ENCODE measurements around the gene RNF144A.

Gene RNF144A

GRCh38 chr2:6992794-6993228, 75.6 kb downstream of the RNF144A start:
- H3K4ac ChIP-seq (ENCODE audit: low read depth, low read length), result no peak overlapping the region
- no peak overlapping the region for H2AFZ ChIP-seq (ENCODE audit: insufficient read depth, low read length, poor library complexity)
- H3K36me3 ChIP-seq (ENCODE audit: control insufficient read depth in 1 of 2, insufficient read depth in 2 of 2, low read length in 2 of 2), result no peaks in the 10 kb centered on the region
- no peaks in the 10 kb centered on the region for H3K27me3 ChIP-seq (ENCODE audit: insufficient read depth, low read length)
- H3K4me2 ChIP-seq (ENCODE audit: low read length), result no peak overlapping the region
- H4K91ac ChIP-seq (ENCODE audit: low read depth, low read length), result no peak overlapping the region
- peaks cover 3% of the 10 kb centered on the region for H3K9me3 ChIP-seq (ENCODE audit: insufficient read depth, low read depth, low read length)
- H3K9ac ChIP-seq (ENCODE audit: low read length), result no peak overlapping the region
- H3K23ac ChIP-seq (ENCODE audit: low read length), result no peak overlapping the region
- H4K12ac ChIP-seq (ENCODE audit: low read depth, low read length), result no peak overlapping the region
- WGBS (ENCODE audit: extremely low coverage, insufficient coverage, insufficient read length), result no CpG with 5 or more reads among the region's 4 CpGs
- no peaks in the 10 kb centered on the region for H3K79me2 ChIP-seq (ENCODE audit: control insufficient read depth, insufficient read depth, low read length, poor library complexity)
- H3K27ac ChIP-seq (ENCODE audit: low read depth, low read length), result no peak overlapping the region
- no peak overlapping the region for H2BK5ac ChIP-seq (ENCODE audit: low read depth, low read length, poor library complexity)
- H3K14ac ChIP-seq (ENCODE audit: low read length), result no peak overlapping the region
- no peak for DNase-seq
- no peak overlapping the region for H2BK12ac ChIP-seq (ENCODE audit: low read length)
- H2BK120ac ChIP-seq (ENCODE audit: insufficient read depth, low read length, poor library complexity), result no peak overlapping the region
- no peaks in the 10 kb centered on the region for H3K79me1 ChIP-seq (ENCODE audit: low read length)
- no peak overlapping the region for H3K18ac ChIP-seq (ENCODE audit: low read length)
- no peak overlapping the region for H2AK5ac ChIP-seq (ENCODE audit: low read length)
- H4K8ac ChIP-seq (ENCODE audit: low read depth, low read length), result no peak overlapping the region
- H3K4me3 ChIP-seq (ENCODE audit: low read depth, low read length), result no peak overlapping the region
- H3K4me1 ChIP-seq (ENCODE audit: control insufficient read depth in 1 of 2, insufficient read depth in 2 of 2, low read length in 2 of 2), result no peaks in the 10 kb centered on the region

DNA sequence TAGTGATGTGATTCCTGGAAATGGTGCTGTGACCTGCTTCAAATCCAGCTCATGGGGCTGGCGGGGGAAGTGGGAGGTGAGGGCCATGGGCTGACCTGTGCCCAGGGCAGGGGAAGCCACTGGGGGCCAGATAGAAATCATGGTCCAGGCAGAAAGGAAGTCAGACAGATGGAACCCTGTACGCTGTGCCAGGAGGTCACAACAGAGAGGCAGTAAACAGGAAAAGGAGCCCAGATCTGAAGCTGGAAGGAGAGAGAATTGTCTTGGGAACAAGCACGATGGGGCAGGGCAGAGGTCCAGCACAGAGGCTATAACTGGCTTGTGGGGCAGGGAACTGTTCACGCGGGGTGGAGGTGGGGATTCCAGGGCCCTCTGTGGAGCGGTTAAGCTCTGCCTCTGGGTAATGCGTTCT, 76.0 kb downstream of the RNF144A start:
- no CpG with 5 or more reads among the region's 7 CpGs for WGBS (ENCODE audit: extremely low coverage, insufficient coverage, insufficient read length)
- H3K9me3 ChIP-seq (ENCODE audit: insufficient read depth, low read depth, low read length), result peaks cover 3% of the 10 kb centered on the region

GRCh38 chr2:6993936-6994335, 76.7 kb downstream of the RNF144A start:
- H3K9me3 ChIP-seq (ENCODE audit: insufficient read depth, low read depth, low read length), result peaks cover 3% of the 10 kb centered on the region
- no peak overlapping the region for H4K91ac ChIP-seq (ENCODE audit: low read depth, low read length)
- no peak for DNase-seq
- H2BK120ac ChIP-seq (ENCODE audit: insufficient read depth, low read length, poor library complexity), result no peak overlapping the region
- no peak overlapping the region for H2BK12ac ChIP-seq (ENCODE audit: low read length)
- H4K12ac ChIP-seq (ENCODE audit: low read depth, low read length), result no peak overlapping the region
- no peak overlapping the region for H2BK5ac ChIP-seq (ENCODE audit: low read depth, low read length, poor library complexity)
- H3K79me1 ChIP-seq (ENCODE audit: low read length), result no peaks in the 10 kb centered on the region
- H3K23ac ChIP-seq (ENCODE audit: low read length), result no peak overlapping the region
- H3K4me1 ChIP-seq (ENCODE audit: control insufficient read depth in 1 of 2, insufficient read depth in 2 of 2, low read length in 2 of 2), result no peaks in the 10 kb centered on the region
- no peak overlapping the region for H3K18ac ChIP-seq (ENCODE audit: low read length)
- H3K27ac ChIP-seq (ENCODE audit: low read depth, low read length), result no peak overlapping the region
- no CpG with 5 or more reads among the region's 2 CpGs for WGBS (ENCODE audit: extremely low coverage, insufficient coverage, insufficient read length)
- no peaks in the 10 kb centered on the region for H3K36me3 ChIP-seq (ENCODE audit: control insufficient read depth in 1 of 2, insufficient read depth in 2 of 2, low read length in 2 of 2)
- H3K14ac ChIP-seq (ENCODE audit: low read length), result no peak overlapping the region
- H2AFZ ChIP-seq (ENCODE audit: insufficient read depth, low read length, poor library complexity), result no peak overlapping the region
- H2AK5ac ChIP-seq (ENCODE audit: low read length), result no peak overlapping the region
- no peak overlapping the region for H3K4me2 ChIP-seq (ENCODE audit: low read length)
- H3K27me3 ChIP-seq (ENCODE audit: insufficient read depth, low read length), result no peaks in the 10 kb centered on the region
- H3K4ac ChIP-seq (ENCODE audit: low read depth, low read length), result no peak overlapping the region
- no peak overlapping the region for H3K4me3 ChIP-seq (ENCODE audit: low read depth, low read length)
- no peaks in the 10 kb centered on the region for H3K79me2 ChIP-seq (ENCODE audit: control insufficient read depth, insufficient read depth, low read length, poor library complexity)
- no peak overlapping the region for H4K8ac ChIP-seq (ENCODE audit: low read depth, low read length)
- no peak overlapping the region for H3K9ac ChIP-seq (ENCODE audit: low read length)

More for the DNA sequence above, 76.0 kb downstream of the RNF144A start:
- no peak overlapping the region for H4K91ac ChIP-seq (ENCODE audit: low read depth, low read length)
- no peak overlapping the region for H3K23ac ChIP-seq (ENCODE audit: low read length)
- H3K9ac ChIP-seq (ENCODE audit: low read length), result no peak overlapping the region
- no peaks in the 10 kb centered on the region for H3K79me2 ChIP-seq (ENCODE audit: control insufficient read depth, insufficient read depth, low read length, poor library complexity)
- H4K8ac ChIP-seq (ENCODE audit: low read depth, low read length), result no peak overlapping the region
- no peaks in the 10 kb centered on the region for H3K27me3 ChIP-seq (ENCODE audit: insufficient read depth, low read length)
- H4K12ac ChIP-seq (ENCODE audit: low read depth, low read length), result no peak overlapping the region
- no peak overlapping the region for H3K4ac ChIP-seq (ENCODE audit: low read depth, low read length)
- no peaks in the 10 kb centered on the region for H3K79me1 ChIP-seq (ENCODE audit: low read length)
- no peak overlapping the region for H3K4me3 ChIP-seq (ENCODE audit: low read depth, low read length)
- H3K4me1 ChIP-seq (ENCODE audit: control insufficient read depth in 1 of 2, insufficient read depth in 2 of 2, low read length in 2 of 2), result no peaks in the 10 kb centered on the region
- no peak overlapping the region for H3K27ac ChIP-seq (ENCODE audit: low read depth, low read length)
- no peak overlapping the region for H2BK5ac ChIP-seq (ENCODE audit: low read depth, low read length, poor library complexity)
- no peak overlapping the region for H3K18ac ChIP-seq (ENCODE audit: low read length)
- H2BK12ac ChIP-seq (ENCODE audit: low read length), result no peak overlapping the region
- H3K14ac ChIP-seq (ENCODE audit: low read length), result no peak overlapping the region
- DNase-seq, result no peak
- no peak overlapping the region for H2BK120ac ChIP-seq (ENCODE audit: insufficient read depth, low read length, poor library complexity)
- no peak overlapping the region for H2AK5ac ChIP-seq (ENCODE audit: low read length)
- no peak overlapping the region for H2AFZ ChIP-seq (ENCODE audit: insufficient read depth, low read length, poor library complexity)
- no peaks in the 10 kb centered on the region for H3K36me3 ChIP-seq (ENCODE audit: control insufficient read depth in 1 of 2, insufficient read depth in 2 of 2, low read length in 2 of 2)
- no peak overlapping the region for H3K4me2 ChIP-seq (ENCODE audit: low read length)

DNA sequence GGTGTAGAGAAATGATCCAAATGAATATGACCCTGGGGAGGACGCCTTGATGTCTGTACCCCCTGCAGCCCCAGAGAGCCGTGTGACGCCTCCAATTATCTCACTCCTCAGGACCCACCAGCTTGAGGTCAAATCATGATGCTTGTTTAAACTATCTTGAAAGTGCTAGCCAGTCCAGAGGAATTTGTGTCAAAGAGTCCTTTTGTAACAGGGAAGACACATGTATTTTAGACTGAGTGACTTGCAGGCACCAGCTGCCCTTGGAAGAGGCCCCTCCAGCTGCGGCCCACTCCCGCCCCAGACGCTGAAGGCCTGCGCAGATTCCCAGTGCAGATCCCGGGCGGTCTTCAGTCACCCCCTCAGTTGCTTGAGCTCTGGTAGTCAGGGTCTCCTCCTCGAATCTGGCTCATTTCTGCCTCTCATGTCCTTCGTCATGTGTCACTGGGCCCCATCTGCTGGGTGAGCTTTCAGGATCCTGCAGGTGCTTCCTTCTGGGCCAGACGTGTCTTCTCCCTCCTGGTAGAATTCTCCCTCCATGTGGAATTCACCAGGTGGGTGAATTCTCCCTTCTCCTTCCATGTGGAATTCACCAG, 77.4 kb downstream of the RNF144A start:
- H3K18ac ChIP-seq (ENCODE audit: low read length), result no peak overlapping the region
- H3K23ac ChIP-seq (ENCODE audit: low read length), result no peak overlapping the region
- H3K4me1 ChIP-seq (ENCODE audit: control insufficient read depth in 1 of 2, insufficient read depth in 2 of 2, low read length in 2 of 2), result no peaks in the 10 kb centered on the region
- H3K79me1 ChIP-seq (ENCODE audit: low read length), result no peaks in the 10 kb centered on the region
- no peak overlapping the region for H2AK5ac ChIP-seq (ENCODE audit: low read length)
- no peak overlapping the region for H4K12ac ChIP-seq (ENCODE audit: low read depth, low read length)
- H3K79me2 ChIP-seq (ENCODE audit: control insufficient read depth, insufficient read depth, low read length, poor library complexity), result no peaks in the 10 kb centered on the region
- no peak overlapping the region for H3K4me2 ChIP-seq (ENCODE audit: low read length)
- no peaks in the 10 kb centered on the region for H3K36me3 ChIP-seq (ENCODE audit: control insufficient read depth in 1 of 2, insufficient read depth in 2 of 2, low read length in 2 of 2)
- H3K4ac ChIP-seq (ENCODE audit: low read depth, low read length), result no peak overlapping the region
- no peaks in the 10 kb centered on the region for H3K27me3 ChIP-seq (ENCODE audit: insufficient read depth, low read length)
- no peak overlapping the region for H4K91ac ChIP-seq (ENCODE audit: low read depth, low read length)
- peaks cover 3% of the 10 kb centered on the region for H3K9me3 ChIP-seq (ENCODE audit: insufficient read depth, low read depth, low read length)
- no peak overlapping the region for H2BK12ac ChIP-seq (ENCODE audit: low read length)
- no peak overlapping the region for H3K14ac ChIP-seq (ENCODE audit: low read length)
- WGBS (ENCODE audit: extremely low coverage, insufficient coverage, insufficient read length), result no CpG with 5 or more reads among the region's 12 CpGs
- H4K8ac ChIP-seq (ENCODE audit: low read depth, low read length), result no peak overlapping the region
- H3K27ac ChIP-seq (ENCODE audit: low read depth, low read length), result no peak overlapping the region
- H2BK5ac ChIP-seq (ENCODE audit: low read depth, low read length, poor library complexity), result no peak overlapping the region
- H3K9ac ChIP-seq (ENCODE audit: low read length), result no peak overlapping the region
- no peak for DNase-seq
- H2BK120ac ChIP-seq (ENCODE audit: insufficient read depth, low read length, poor library complexity), result no peak overlapping the region
- no peak overlapping the region for H2AFZ ChIP-seq (ENCODE audit: insufficient read depth, low read length, poor library complexity)
- no peak overlapping the region for H3K4me3 ChIP-seq (ENCODE audit: low read depth, low read length)
